Panc1 (cell line): ENCODE data around the gene TMEM151B. TPM values are rescaled to one million over a fixed set of nuclear protein-coding genes. Genes with fewer than 3 reads are reported as not detected.

ENCODE experiments used
- ATAC-seq: fragments of 200-7000 bp; cut with Tn5 transposase; 2 replicates; pipeline ENCODE4 v1.9.1; 2020; ENCODE audit warnings: mild to moderate bottlenecking, moderate library complexity
- BruUV-seq: library from RNA; stranded (reverse); fragments of 400-500 nt; replicated peaks from 2 replicates; lab custom pipeline; 2021; lab: Mats Ljungman, UMichigan
- CTCF ChIA-PET: fragments of 300-600 bp; sonication (Branson Sonifier 250); formaldehyde crosslinking; loops from one replicate; lab custom pipeline; 2022; ENCODE audit warnings: antibody characterized with exemption; lab: Charles Lee
- POLR2A ChIA-PET: fragments of 300-600 bp; sonication (Branson Sonifier 250); formaldehyde crosslinking; loops from one replicate; lab custom pipeline; 2022; ENCODE audit warnings: antibody characterized with exemption; lab: Charles Lee
- DNase-seq: peaks from one replicate; pipeline ENCODE4 v3.0.0-alpha.2; 2010; ENCODE audit warnings: low read depth, low spot score
- H3K27ac ChIP-seq: 2 replicates; pipeline ENCODE4 v1.5.1; 2011; ENCODE audit warnings: mild to moderate bottlenecking, low read length, inconsistent platforms
- H3K27me3 ChIP-seq: fragments of 200-500 bp; sonication (Bioruptor generic); 2 replicates; pipeline ENCODE4 v1.6.0; 2014; ENCODE audit warnings: low read length, inconsistent platforms; ENCODE audit not compliant: control insufficient read depth, insufficient read depth
- H3K36me3 ChIP-seq: fragments of 200-500 bp; sonication (Bioruptor generic); 2 replicates; pipeline ENCODE4 v1.5.1; 2014; ENCODE audit warnings: inconsistent platforms, mild to moderate bottlenecking, low read length, moderate library complexity; ENCODE audit not compliant: control insufficient read depth, insufficient read depth
- H3K4me1 ChIP-seq: 2 replicates; pipeline ENCODE4 v1.5.1; 2011; ENCODE audit warnings: inconsistent platforms, mild to moderate bottlenecking, low read length, moderate library complexity; ENCODE audit not compliant: control insufficient read depth, insufficient read depth
- H3K4me3 ChIP-seq, 2 experiments: 2 replicates each; pipeline ENCODE4 v1.5.1; 2011 to 2012; ENCODE audit warnings: low read depth in 2 of 2, low read length in 2 of 2, mild to moderate bottlenecking in 2 of 2, inconsistent platforms in 1 of 2, moderate library complexity in 1 of 2
- H3K9me3 ChIP-seq: fragments of 200-500 bp; sonication (Bioruptor generic); 2 replicates; pipeline ENCODE4 v1.5.1; 2014; ENCODE audit warnings: low read depth, mild to moderate bottlenecking, inconsistent platforms, low read length, moderate library complexity; ENCODE audit not compliant: control insufficient read depth, insufficient read depth
- POLR2AphosphoS5 ChIP-seq: IDR thresholded peaks from 2 replicates; pipeline ENCODE4 v1.6.1; 2012; ENCODE audit warnings: mild to moderate bottlenecking, low read depth, low read length, moderate library complexity
- REST ChIP-seq, 2 experiments: IDR thresholded peaks; 2 replicates each; pipeline ENCODE4 v1.6.1; 2011 to 2012; ENCODE audit warnings: low read depth in 2 of 2, control low read depth in 1 of 2, low read length in 1 of 2, mild to moderate bottlenecking in 1 of 2, moderate library complexity in 1 of 2; ENCODE audit not compliant: insufficient read depth in 1 of 2
- SIN3A ChIP-seq: IDR thresholded peaks from 2 replicates; pipeline ENCODE4 v1.6.1; 2012; ENCODE audit warnings: low read depth, mild to moderate bottlenecking, low read length, moderate library complexity, borderline replicate concordance; ENCODE audit not compliant: insufficient read depth
- TCF7L2 ChIP-seq: IDR thresholded peaks from 2 replicates; pipeline ENCODE4 v1.6.1; 2011; ENCODE audit warnings: mild to moderate bottlenecking, low read depth, low read length, inconsistent platforms
- in situ Hi-C: cut with HindIII; loops from 2 replicates; pipeline ENCODE4 v1.10.0; 2016; ENCODE audit warnings: low sequenced_read_pairs, low pct_unique_long_range_greater_than_20kb
- intact Hi-C: fragments of 100-400 bp; cut with micrococcal nuclease; formaldehyde crosslinking; loops from one replicate; pipeline ENCODE4 v1.10.0; 2022; ENCODE audit not compliant: unreplicated experiment
- total RNA-seq: library from RNA; stranded (reverse); gene quantifications from one replicate; pipeline ENCODE4 v1.2.1, GENCODE V29; 2021; ENCODE audit not compliant: unreplicated experiment
- TF ChIP-seq, protein P1 (sequence below): fragments of 450-650 bp; IDR thresholded peaks from 2 replicates; pipeline ENCODE4 v1.5.1; 2017; ENCODE audit warnings: mild to moderate bottlenecking

TMEM151B gene
- total RNA-seq, 1 experiment from 2014 or later, result 0.18 TPM

GRCh38 chr6:44248579-44248978 is 21.7 kb upstream of the TMEM151B start:
- Histone ChIP-seq H3K9me3 (no peaks in the 10 kb centered on the region), H3K27me3 (no peaks in the 10 kb centered on the region), H3K4me3 (peak overlapping the region; percentile 99 to 100), H3K27ac (peak overlapping the region; percentile 100), H3K4me1 (peaks cover 40% of the 10 kb centered on the region), H3K36me3 (peaks cover 59% of the 10 kb centered on the region)
- ATAC-seq (no peak), DNase-seq (no peak)
- in situ Hi-C loops, result no loop called here
- TF ChIP-seq REST (IDR thresholded peaks at IDR 0.05; ENCODE audit: insufficient read depth in 1 of 2, low read depth in 2 of 2, low read length in 1 of 2) (no peak), TCF7L2 (no peak), SIN3A (no peak), POLR2AphosphoS5 (no peak)
- TF ChIP-seq, protein P1, sequence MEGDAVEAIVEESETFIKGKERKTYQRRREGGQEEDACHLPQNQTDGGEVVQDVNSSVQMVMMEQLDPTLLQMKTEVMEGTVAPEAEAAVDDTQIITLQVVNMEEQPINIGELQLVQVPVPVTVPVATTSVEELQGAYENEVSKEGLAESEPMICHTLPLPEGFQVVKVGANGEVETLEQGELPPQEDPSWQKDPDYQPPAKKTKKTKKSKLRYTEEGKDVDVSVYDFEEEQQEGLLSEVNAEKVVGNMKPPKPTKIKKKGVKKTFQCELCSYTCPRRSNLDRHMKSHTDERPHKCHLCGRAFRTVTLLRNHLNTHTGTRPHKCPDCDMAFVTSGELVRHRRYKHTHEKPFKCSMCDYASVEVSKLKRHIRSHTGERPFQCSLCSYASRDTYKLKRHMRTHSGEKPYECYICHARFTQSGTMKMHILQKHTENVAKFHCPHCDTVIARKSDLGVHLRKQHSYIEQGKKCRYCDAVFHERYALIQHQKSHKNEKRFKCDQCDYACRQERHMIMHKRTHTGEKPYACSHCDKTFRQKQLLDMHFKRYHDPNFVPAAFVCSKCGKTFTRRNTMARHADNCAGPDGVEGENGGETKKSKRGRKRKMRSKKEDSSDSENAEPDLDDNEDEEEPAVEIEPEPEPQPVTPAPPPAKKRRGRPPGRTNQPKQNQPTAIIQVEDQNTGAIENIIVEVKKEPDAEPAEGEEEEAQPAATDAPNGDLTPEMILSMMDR, result no peak
- ChIA-PET CTCF (no interaction called here), POLR2A (interaction anchor here (0.7 kb wide), 1 partner anchor 164 kb away, joined by 5 read pairs; no protein-coding TSS in a partner anchor)
- intact Hi-C loops, result no loop called here
- BruUV-seq, result no TSS peak

DNA sequence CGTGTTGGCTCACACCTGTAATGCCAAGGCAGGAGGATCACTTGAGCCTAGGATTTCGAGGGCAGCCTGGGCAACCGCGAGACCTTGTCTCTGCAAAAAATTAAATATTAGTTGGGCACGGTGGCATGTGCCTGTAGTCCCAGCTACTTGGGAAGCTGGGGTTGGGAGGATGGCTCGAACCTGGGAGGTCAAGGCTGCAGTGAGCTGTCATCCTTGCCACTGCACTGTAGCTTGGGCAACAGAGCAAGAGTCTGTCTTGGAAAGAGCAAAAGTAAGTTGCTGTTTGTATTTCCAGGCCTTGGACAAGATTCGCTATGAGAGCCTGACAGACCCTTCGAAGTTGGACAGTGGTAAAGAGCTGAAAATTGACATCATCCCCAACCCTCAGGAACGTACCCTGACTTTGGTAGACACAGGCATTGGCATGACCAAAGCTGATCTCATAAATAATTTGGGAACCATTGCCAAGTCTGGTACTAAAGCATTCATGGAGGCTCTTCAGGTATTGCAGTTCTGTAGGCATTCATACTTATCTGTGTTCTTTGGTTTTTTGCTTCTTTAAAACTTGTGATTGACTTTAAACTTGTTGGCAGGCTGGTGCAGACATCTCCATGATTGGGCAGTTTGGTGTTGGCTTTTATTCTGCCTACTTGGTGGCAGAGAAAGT is 21.0 kb upstream of the TMEM151B start:
- CTCF ChIA-PET, result no interaction called here
- DNase-seq, result no peak
- POLR2A ChIA-PET, result interaction anchor here (0.7 kb wide), 1 partner anchor 164 kb away, joined by 5 read pairs; no protein-coding TSS in a partner anchor
- TF ChIP-seq TCF7L2, result no peak
- peak; percentile 32 for TF ChIP-seq POLR2AphosphoS5
- BruUV-seq, result no TSS peak
- Histone ChIP-seq H3K9me3 (no peaks in the 10 kb centered on the region), H3K27me3 (no peaks in the 10 kb centered on the region), H3K36me3 (peaks cover 63% of the 10 kb centered on the region), H3K4me1 (peaks cover 45% of the 10 kb centered on the region), H3K4me3 (peak overlapping the region; percentile 99 to 100), H3K27ac (peak overlapping the region; percentile 100)
- in situ Hi-C loops, result no loop called here
- intact Hi-C loops, result no loop called here
- no peak for ATAC-seq
